ENCODE results near the gene ATXN1L. TPM values are rescaled to one million over a fixed set of nuclear protein-coding genes. Genes with fewer than 3 reads are reported as not detected.

Gene ATXN1L
- total RNA-seq, 2 donors from 2014 or later = 24.5 to 25.7 TPM

Other genes starting within 250 kb of the ATXN1L start
- gene MARVELD3, start 219.8 kb upstream of the ATXN1L start, total RNA-seq = not detected
- 10 to 100 TPM; 14.4 to 15.7 TPM for gene PHLPP2, start 121.3 kb upstream of the ATXN1L start, total RNA-seq
- 100 to 1,000 TPM; 111 to 120 TPM for gene AP1G1, start 37.1 kb upstream of the ATXN1L start, total RNA-seq
- 1 to 10 TPM; 2.8 to 5.8 TPM for gene ZNF821, start 38.2 kb downstream of the ATXN1L start, total RNA-seq
- 100 to 1,000 TPM; 169 to 181 TPM for gene IST1, start 49.6 kb downstream of the ATXN1L start, total RNA-seq
- gene PKD1L3, start 154.4 kb downstream of the ATXN1L start, total RNA-seq = not detected
- gene DHODH, start 162.8 kb downstream of the ATXN1L start, total RNA-seq = 10 to 100 TPM; 14.8 to 28.7 TPM
- gene HP, start 208.5 kb downstream of the ATXN1L start, total RNA-seq = not detected
- gene HPR, start 217.2 kb downstream of the ATXN1L start, total RNA-seq = not detected
- 10 to 100 TPM; 24.2 to 28.8 TPM for gene TXNL4B, start 247.6 kb downstream of the ATXN1L start, total RNA-seq
- 100 to 1,000 TPM; 108 to 121 TPM for gene DHX38, start 247.9 kb downstream of the ATXN1L start, total RNA-seq